ENCODE measurements around the gene HHAT.

Gene HHAT

GRCh38 chr1:210335001-210335400, 6.3 kb downstream of the HHAT start:
- H3K36me3 ChIP-seq (ENCODE audit: control insufficient read depth, insufficient read depth, low read length) = no peaks in the 10 kb centered on the region
- TF ChIP-seq, protein P1, sequence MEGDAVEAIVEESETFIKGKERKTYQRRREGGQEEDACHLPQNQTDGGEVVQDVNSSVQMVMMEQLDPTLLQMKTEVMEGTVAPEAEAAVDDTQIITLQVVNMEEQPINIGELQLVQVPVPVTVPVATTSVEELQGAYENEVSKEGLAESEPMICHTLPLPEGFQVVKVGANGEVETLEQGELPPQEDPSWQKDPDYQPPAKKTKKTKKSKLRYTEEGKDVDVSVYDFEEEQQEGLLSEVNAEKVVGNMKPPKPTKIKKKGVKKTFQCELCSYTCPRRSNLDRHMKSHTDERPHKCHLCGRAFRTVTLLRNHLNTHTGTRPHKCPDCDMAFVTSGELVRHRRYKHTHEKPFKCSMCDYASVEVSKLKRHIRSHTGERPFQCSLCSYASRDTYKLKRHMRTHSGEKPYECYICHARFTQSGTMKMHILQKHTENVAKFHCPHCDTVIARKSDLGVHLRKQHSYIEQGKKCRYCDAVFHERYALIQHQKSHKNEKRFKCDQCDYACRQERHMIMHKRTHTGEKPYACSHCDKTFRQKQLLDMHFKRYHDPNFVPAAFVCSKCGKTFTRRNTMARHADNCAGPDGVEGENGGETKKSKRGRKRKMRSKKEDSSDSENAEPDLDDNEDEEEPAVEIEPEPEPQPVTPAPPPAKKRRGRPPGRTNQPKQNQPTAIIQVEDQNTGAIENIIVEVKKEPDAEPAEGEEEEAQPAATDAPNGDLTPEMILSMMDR (IDR thresholded peaks at IDR 0.05; ENCODE audit: insufficient read depth, low read length, poor library complexity, severe bottlenecking) = no peak
- no peak overlapping the region for H3K4me3 ChIP-seq (replicated peaks; ENCODE audit: low read depth, low read length)
- H3K27me3 ChIP-seq (replicated peaks; ENCODE audit: control insufficient read depth, insufficient read depth, low read length) = no peaks in the 10 kb centered on the region
- DNase-seq (ENCODE audit: extremely low read depth, insufficient read length) = no peak

DNA sequence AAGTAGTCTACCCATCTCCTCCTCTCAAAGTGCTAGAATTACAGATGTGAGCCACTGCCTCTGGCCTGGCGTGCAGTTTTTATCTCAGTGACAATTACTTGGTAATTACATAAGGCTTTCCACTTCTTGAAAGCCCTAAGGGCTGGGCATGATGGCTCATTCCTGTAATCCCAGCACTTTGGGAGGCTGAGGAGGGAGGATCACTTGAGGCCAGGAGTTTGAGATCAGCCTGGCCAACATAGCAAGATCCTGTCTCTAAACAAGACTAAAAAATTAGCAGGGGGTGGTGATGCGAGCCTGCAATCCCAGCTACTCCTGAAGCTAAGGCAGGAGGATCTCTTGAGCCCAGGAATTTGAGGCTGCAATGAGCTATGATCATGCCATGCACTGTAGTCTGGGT, 7.7 kb downstream of the HHAT start:
- Histone ChIP-seq H3K27me3 (replicated peaks; ENCODE audit: control insufficient read depth, insufficient read depth, low read length) (no peaks in the 10 kb centered on the region), H3K4me3 (replicated peaks; ENCODE audit: low read depth, low read length) (no peak overlapping the region), H3K36me3 (ENCODE audit: control insufficient read depth, insufficient read depth, low read length) (no peaks in the 10 kb centered on the region)
- TF ChIP-seq, protein P1 (IDR thresholded peaks at IDR 0.05; ENCODE audit: insufficient read depth, low read length, poor library complexity, severe bottlenecking) = no peak
- no peak for DNase-seq (ENCODE audit: extremely low read depth, insufficient read length)

DNA sequence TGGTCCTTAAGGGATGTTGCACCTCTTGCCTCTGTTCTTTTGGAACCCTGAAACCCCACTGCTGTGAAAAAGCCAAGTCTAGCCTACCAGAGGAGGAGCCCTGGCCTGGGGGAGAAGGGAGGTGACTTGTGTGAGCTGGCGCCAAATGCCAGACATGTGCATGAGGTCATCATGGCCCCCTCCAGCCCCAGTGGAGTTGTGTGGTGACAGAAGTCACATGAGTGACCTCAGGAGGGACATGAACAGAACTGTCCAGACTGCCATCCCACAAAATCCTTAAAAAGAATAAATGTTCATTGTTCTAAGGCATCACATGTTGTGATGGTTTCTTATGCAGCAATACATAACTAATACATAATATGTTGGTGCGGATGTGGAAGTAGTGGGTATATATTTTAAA, 10.8 kb downstream of the HHAT start:
- no peaks in the 10 kb centered on the region for H3K36me3 ChIP-seq (ENCODE audit: control insufficient read depth, insufficient read depth, low read length)
- no peaks in the 10 kb centered on the region for H3K27me3 ChIP-seq (replicated peaks; ENCODE audit: control insufficient read depth, insufficient read depth, low read length)
- H3K4me3 ChIP-seq (replicated peaks; ENCODE audit: low read depth, low read length) = no peak overlapping the region
- DNase-seq (ENCODE audit: extremely low read depth, insufficient read length) = no peak
- TF ChIP-seq, protein P1 (IDR thresholded peaks at IDR 0.05; ENCODE audit: insufficient read depth, low read length, poor library complexity, severe bottlenecking) = no peak

DNA sequence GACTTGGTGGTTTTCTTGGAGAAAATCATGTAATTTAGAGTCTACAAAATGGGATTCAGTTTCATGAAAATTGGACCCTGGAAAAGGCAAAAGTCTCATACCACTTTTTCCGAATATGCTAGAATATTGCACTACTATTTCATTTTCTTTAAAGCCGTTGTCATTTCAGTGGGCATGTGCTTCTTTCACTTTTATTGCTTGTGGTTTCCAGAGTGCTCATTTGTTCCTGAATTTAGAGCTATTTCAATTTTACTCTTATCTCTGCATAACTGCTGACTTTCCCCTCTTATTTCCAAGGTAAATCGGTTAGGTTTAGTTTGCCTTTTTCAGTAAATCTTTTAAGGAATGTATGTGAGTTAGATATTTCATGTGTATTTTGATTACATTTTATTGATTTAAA, 11.6 kb downstream of the HHAT start:
- DNase-seq (ENCODE audit: extremely low read depth, insufficient read length) = no peak
- Histone ChIP-seq H3K36me3 (ENCODE audit: control insufficient read depth, insufficient read depth, low read length) (no peaks in the 10 kb centered on the region), H3K27me3 (replicated peaks; ENCODE audit: control insufficient read depth, insufficient read depth, low read length) (no peaks in the 10 kb centered on the region), H3K4me3 (replicated peaks; ENCODE audit: low read depth, low read length) (no peak overlapping the region)
- TF ChIP-seq, protein P1 (IDR thresholded peaks at IDR 0.05; ENCODE audit: insufficient read depth, low read length, poor library complexity, severe bottlenecking) = no peak

- no peaks in the 10 kb centered on the region for H3K36me3 ChIP-seq (ENCODE audit: control insufficient read depth, insufficient read depth, low read length)
- no peak for DNase-seq (ENCODE audit: extremely low read depth, insufficient read length)
- TF ChIP-seq, protein P1 (IDR thresholded peaks at IDR 0.05; ENCODE audit: insufficient read depth, low read length, poor library complexity, severe bottlenecking) = no peak
- H3K27me3 ChIP-seq (replicated peaks; ENCODE audit: control insufficient read depth, insufficient read depth, low read length) = no peaks in the 10 kb centered on the region
- no peak overlapping the region for H3K4me3 ChIP-seq (replicated peaks; ENCODE audit: low read depth, low read length)
Observed at GRCh38 chr1:210340841-210341240, 12.1 kb downstream of the HHAT start.
